HEK293T (cell line): ENCODE measurements around the gene KLHDC10.

Source experiments
- BHLHE40 ChIP-seq: fragments of 450-650 bp; IDR thresholded peaks from 2 replicates; pipeline ENCODE4 v1.6.1; 2016; ENCODE audit warnings: mild to moderate bottlenecking, moderate library complexity, borderline replicate concordance
- CTBP1 ChIP-seq: fragments of 450-650 bp; IDR thresholded peaks from 2 replicates; pipeline ENCODE4 v1.6.1; 2016; ENCODE audit warnings: borderline replicate concordance
- ELF4 ChIP-seq: fragments of 450-650 bp; IDR thresholded peaks from 2 replicates; pipeline ENCODE4 v1.6.1; 2017; ENCODE audit warnings: antibody characterized with exemption
- FOXA1 ChIP-seq: fragments of 450-650 bp; IDR thresholded peaks from 2 replicates; pipeline ENCODE4 v1.6.1; 2016; ENCODE audit warnings: mild to moderate bottlenecking
- FOXM1 ChIP-seq: fragments of 450-650 bp; IDR thresholded peaks from 2 replicates; pipeline ENCODE4 v1.6.1; 2017; ENCODE audit warnings: mild to moderate bottlenecking, borderline replicate concordance
- HDGF ChIP-seq: fragments of 450-650 bp; IDR thresholded peaks from 2 replicates; pipeline ENCODE4 v1.6.1; 2017; ENCODE audit warnings: antibody characterized with exemption, borderline replicate concordance
- LEF1 ChIP-seq: fragments of 450-650 bp; IDR thresholded peaks from 2 replicates; pipeline ENCODE4 v1.6.1; 2017; ENCODE audit warnings: mild to moderate bottlenecking, borderline replicate concordance
- SP1 ChIP-seq: fragments of 450-650 bp; IDR thresholded peaks from 2 replicates; pipeline ENCODE4 v1.6.1; 2017
- SUZ12 ChIP-seq: fragments of 450-650 bp; IDR thresholded peaks from 2 replicates; pipeline ENCODE4 v1.6.1; 2016; ENCODE audit warnings: mild to moderate bottlenecking

DNA sequence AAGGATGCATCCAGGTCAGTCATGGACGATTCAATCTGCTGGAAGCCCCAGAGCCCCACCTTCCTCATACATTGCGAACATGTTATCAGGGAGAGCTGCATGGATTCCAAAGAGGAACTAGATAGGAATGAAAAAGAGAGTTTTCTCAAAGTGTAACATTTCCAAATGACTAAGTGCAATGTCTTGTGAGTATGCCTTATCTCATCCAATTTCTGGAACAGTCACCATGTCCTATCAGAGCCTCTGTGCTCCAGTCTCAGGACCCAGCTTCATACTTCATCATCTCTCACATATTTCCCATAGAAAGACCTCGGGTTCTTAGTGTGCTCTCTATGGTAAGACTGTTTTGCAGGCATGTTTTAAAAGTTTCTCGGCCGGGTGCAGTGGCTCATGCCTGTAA is 45.9 kb upstream of the KLHDC10 start:
- TF ChIP-seq FOXM1: no peak
- no peak for TF ChIP-seq LEF1
- TF ChIP-seq FOXA1: no peak
- TF ChIP-seq BHLHE40: no peak
- TF ChIP-seq SUZ12: no peak
- TF ChIP-seq ELF4: no peak
- no peak for TF ChIP-seq SP1
- no peak for TF ChIP-seq HDGF
- no peak for TF ChIP-seq CTBP1
